Measurements from ENCODE around the gene ACADL. TPM values are rescaled to one million over a fixed set of nuclear protein-coding genes. Genes with fewer than 3 reads are reported as not detected.

ACADL gene
- total RNA-seq, 1 experiment from 2014 or later, result not detected

DNA sequence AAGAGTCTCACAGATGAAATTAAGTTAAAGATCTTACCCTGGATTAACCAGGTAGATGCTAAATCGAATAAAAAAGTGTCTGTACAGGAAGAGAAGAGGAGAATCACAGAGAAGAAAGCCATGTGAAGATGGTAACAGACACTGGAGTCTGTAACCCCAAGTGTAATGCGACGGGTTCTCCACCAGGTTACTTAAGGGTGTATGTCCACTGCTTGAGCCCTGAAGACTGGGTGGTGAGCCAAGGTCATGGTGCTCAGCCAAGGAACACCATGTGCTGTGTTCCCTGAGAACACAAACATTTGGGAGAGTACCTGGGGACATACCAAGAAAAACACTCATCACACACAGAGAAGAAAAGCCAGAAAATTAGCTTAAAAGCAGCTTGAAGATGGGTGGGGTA lies 8.2 kb upstream of the ACADL start:
- POLR2A ChIA-PET, result no interaction called here
- no peaks in the 10 kb centered on the region for H3K4me1 ChIP-seq (ENCODE audit: control insufficient read depth in 1 of 2, insufficient read depth in 2 of 2, low read length in 2 of 2)
- ATAC-seq (no peak; the same call in 1 of the 2 replicates), DNase-seq (ENCODE audit: low read depth, low spot score) (no peak)
- H3K4me2 ChIP-seq (ENCODE audit: low read length), result no peak overlapping the region
- no peaks in the 10 kb centered on the region for H3K36me3 ChIP-seq (ENCODE audit: control insufficient read depth in 1 of 2, insufficient read depth in 2 of 2, low read length in 2 of 2)
- H3K9me2 ChIP-seq (ENCODE audit: insufficient read depth), result no peaks in the 10 kb centered on the region
- H3K9me3 ChIP-seq (ENCODE audit: control insufficient read depth in 1 of 2, insufficient read depth in 1 of 2, low read depth in 1 of 2, low read length in 2 of 2), result no peaks in the 10 kb centered on the region
- H3K27me3 ChIP-seq (ENCODE audit: insufficient read depth, low read length), result no peaks in the 10 kb centered on the region
- no TSS peak for BruUV-seq (replicated peaks)
- CTCF ChIA-PET, result no interaction called here
- no peaks in the 10 kb centered on the region for H3K79me2 ChIP-seq (ENCODE audit: insufficient read depth, low read length)
- no peak overlapping the region for H2AFZ ChIP-seq (ENCODE audit: low read depth, low read length, poor library complexity, severe bottlenecking)
- intact Hi-C loops (cut with micrococcal nuclease), result no loop called here
- TF ChIP-seq EZH2 (IDR thresholded peaks at IDR 0.05) (no peak), JUND (IDR thresholded peaks at IDR 0.05) (no peak), ZBTB33 (IDR thresholded peaks at IDR 0.05; ENCODE audit: extremely low read depth, insufficient replicate concordance, low read length) (no peak), ZNF274 (IDR thresholded peaks at IDR 0.05; ENCODE audit: low read depth, low read length) (no peak), EGR1 (IDR thresholded peaks at IDR 0.05; ENCODE audit: low read depth) (no peak), ELF1 (IDR thresholded peaks at IDR 0.05; ENCODE audit: borderline replicate concordance, low read depth) (no peak), SP1 (IDR thresholded peaks at IDR 0.05; ENCODE audit: low read depth) (no peak), POLR2A (IDR thresholded peaks at IDR 0.05; ENCODE audit: borderline replicate concordance, extremely low read depth, insufficient read depth, insufficient read length) (no peak)
- TF ChIP-seq, protein P1, sequence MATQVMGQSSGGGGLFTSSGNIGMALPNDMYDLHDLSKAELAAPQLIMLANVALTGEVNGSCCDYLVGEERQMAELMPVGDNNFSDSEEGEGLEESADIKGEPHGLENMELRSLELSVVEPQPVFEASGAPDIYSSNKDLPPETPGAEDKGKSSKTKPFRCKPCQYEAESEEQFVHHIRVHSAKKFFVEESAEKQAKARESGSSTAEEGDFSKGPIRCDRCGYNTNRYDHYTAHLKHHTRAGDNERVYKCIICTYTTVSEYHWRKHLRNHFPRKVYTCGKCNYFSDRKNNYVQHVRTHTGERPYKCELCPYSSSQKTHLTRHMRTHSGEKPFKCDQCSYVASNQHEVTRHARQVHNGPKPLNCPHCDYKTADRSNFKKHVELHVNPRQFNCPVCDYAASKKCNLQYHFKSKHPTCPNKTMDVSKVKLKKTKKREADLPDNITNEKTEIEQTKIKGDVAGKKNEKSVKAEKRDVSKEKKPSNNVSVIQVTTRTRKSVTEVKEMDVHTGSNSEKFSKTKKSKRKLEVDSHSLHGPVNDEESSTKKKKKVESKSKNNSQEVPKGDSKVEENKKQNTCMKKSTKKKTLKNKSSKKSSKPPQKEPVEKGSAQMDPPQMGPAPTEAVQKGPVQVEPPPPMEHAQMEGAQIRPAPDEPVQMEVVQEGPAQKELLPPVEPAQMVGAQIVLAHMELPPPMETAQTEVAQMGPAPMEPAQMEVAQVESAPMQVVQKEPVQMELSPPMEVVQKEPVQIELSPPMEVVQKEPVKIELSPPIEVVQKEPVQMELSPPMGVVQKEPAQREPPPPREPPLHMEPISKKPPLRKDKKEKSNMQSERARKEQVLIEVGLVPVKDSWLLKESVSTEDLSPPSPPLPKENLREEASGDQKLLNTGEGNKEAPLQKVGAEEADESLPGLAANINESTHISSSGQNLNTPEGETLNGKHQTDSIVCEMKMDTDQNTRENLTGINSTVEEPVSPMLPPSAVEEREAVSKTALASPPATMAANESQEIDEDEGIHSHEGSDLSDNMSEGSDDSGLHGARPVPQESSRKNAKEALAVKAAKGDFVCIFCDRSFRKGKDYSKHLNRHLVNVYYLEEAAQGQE (IDR thresholded peaks at IDR 0.05; ENCODE audit: low read depth), result no peak
- no peak overlapping the region for H3K9ac ChIP-seq (ENCODE audit: low read length)
- no peak overlapping the region for H3K4me3 ChIP-seq (replicated peaks in 1 of 2; ENCODE audit: low read depth in 1 of 2, low read length in 2 of 2)
- RAD21 ChIA-PET (ENCODE audit: low non-redundant PET in 1 of 2, low total read pairs in 2 of 2, uncharacterized antibody in 2 of 2, unreplicated experiment in 2 of 2), result no interaction called here
- H3K27ac ChIP-seq (ENCODE audit: low read depth, low read length), result no peak overlapping the region
- no peaks in the 10 kb centered on the region for H4K20me1 ChIP-seq (ENCODE audit: insufficient read depth)

Measured in HCT116 (cell line).